IMR-90 (cell line): ENCODE measurements around the gene PYGL. TPM values are rescaled to one million over a fixed set of nuclear protein-coding genes. Genes with fewer than 3 reads are reported as not detected.
A peak's percentile ranks its signal among the peaks of the same experiment; 100 is the strongest.

ENCODE experiments used
- ATAC-seq: fragments of 200-7000 bp; cut with Tn5 transposase; 2 replicates; pipeline ENCODE4 v1.9.1; 2020; ENCODE audit warnings: low read depth, mild to moderate bottlenecking, moderate library complexity
- BruUV-seq: library from RNA; stranded (reverse); fragments of 400-500 nt; replicated peaks from 2 replicates; lab custom pipeline; 2021; lab: Mats Ljungman, UMichigan
- CTCF ChIA-PET: fragments of 300-600 bp; formaldehyde crosslinking; extraction: SDS; loops from one replicate; lab custom pipeline; 2021; ENCODE audit warnings: antibody characterized with exemption; lab: Yijun Ruan, JAX
- POLR2A ChIA-PET: fragments of 300-600 bp; sonication (Branson Sonifier 250); formaldehyde crosslinking; loops from one replicate; lab custom pipeline; 2022; ENCODE audit warnings: antibody characterized with exemption; ENCODE audit not compliant: unreplicated experiment; lab: Charles Lee
- DNase-seq: peaks from one replicate; pipeline ENCODE4 v3.0.0; 2013
- H2AFZ ChIP-seq: replicated peaks from 2 replicates; pipeline ENCODE3; 2013; ENCODE audit warnings: low read length, mild to moderate bottlenecking; ENCODE audit not compliant: poor library complexity
- H2AK5ac ChIP-seq: 2 replicates; pipeline ENCODE4 v1.6.1; 2013; ENCODE audit warnings: low read depth, low read length, inconsistent platforms
- H2AK9ac ChIP-seq: replicated peaks from 2 replicates; pipeline ENCODE3; 2013; ENCODE audit warnings: mild to moderate bottlenecking, low read depth, low read length, moderate library complexity; ENCODE audit not compliant: poor library complexity
- H2BK120ac ChIP-seq: 2 replicates; pipeline ENCODE4 v1.6.1; 2013; ENCODE audit warnings: low read depth, low read length, inconsistent platforms
- H2BK15ac ChIP-seq: 3 replicates; pipeline ENCODE4 v1.6.1; 2013; ENCODE audit warnings: low read depth, low read length, inconsistent platforms
- H2BK20ac ChIP-seq: 2 replicates; pipeline ENCODE4 v1.6.1; 2013; ENCODE audit warnings: low read depth, mild to moderate bottlenecking, inconsistent platforms, low read length, moderate library complexity
- H2BK5ac ChIP-seq: 2 replicates; pipeline ENCODE4 v1.6.1; 2013; ENCODE audit warnings: mild to moderate bottlenecking, low read depth, low read length, inconsistent platforms; ENCODE audit not compliant: poor library complexity, severe bottlenecking
- H3K14ac ChIP-seq: replicated peaks from 2 replicates; pipeline ENCODE4 v1.6.1; 2013; ENCODE audit warnings: low read depth, low read length, inconsistent platforms
- H3K18ac ChIP-seq: 2 replicates; pipeline ENCODE4 v1.6.1; 2013; ENCODE audit warnings: low read depth, low read length, control low read depth
- H3K23ac ChIP-seq: 2 replicates; pipeline ENCODE4 v1.6.1; 2013; ENCODE audit warnings: low read depth, low read length, inconsistent platforms
- H3K27ac ChIP-seq: 2 replicates; pipeline ENCODE4 v1.5.1; 2013; ENCODE audit warnings: mild to moderate bottlenecking, control low read depth, low read length; ENCODE audit not compliant: insufficient read depth
- H3K27me3 ChIP-seq: 2 replicates; pipeline ENCODE4 v1.6.1; 2013; ENCODE audit warnings: low read length; ENCODE audit not compliant: control insufficient read depth, insufficient read depth
- H3K36me3 ChIP-seq: 2 replicates; pipeline ENCODE4 v1.6.1; 2013; ENCODE audit warnings: low read length, mixed read lengths; ENCODE audit not compliant: control insufficient read depth, insufficient read depth
- H3K4ac ChIP-seq: 2 replicates; pipeline ENCODE4 v1.6.1; 2013; ENCODE audit warnings: low read depth, low read length, inconsistent platforms
- H3K4me1 ChIP-seq: 2 replicates; pipeline ENCODE4 v1.6.1; 2013; ENCODE audit warnings: low read length, mixed read lengths; ENCODE audit not compliant: control insufficient read depth, insufficient read depth
- H3K4me2 ChIP-seq: 2 replicates; pipeline ENCODE4 v1.6.1; 2013; ENCODE audit warnings: low read depth, mild to moderate bottlenecking, control low read depth, low read length, moderate library complexity
- H3K4me3 ChIP-seq: 2 replicates; pipeline ENCODE4 v1.5.1; 2013; ENCODE audit warnings: low read depth, mild to moderate bottlenecking, control low read depth, low read length, moderate library complexity; ENCODE audit not compliant: insufficient read depth
- H3K56ac ChIP-seq: 2 replicates; pipeline ENCODE4 v1.6.1; 2013; ENCODE audit warnings: low read length, inconsistent platforms; ENCODE audit not compliant: insufficient read depth; ENCODE audit errors: extremely low read depth
- H3K79me1 ChIP-seq, 2 experiments: 2 replicates each; pipeline ENCODE4 v1.6.1; 2013; ENCODE audit warnings: low read length in 2 of 2, inconsistent platforms in 1 of 2, low read depth in 1 of 2
- H3K9ac ChIP-seq: 2 replicates; pipeline ENCODE4 v1.6.1; 2013; ENCODE audit warnings: low read depth, low read length, control low read depth
- H3K9me1 ChIP-seq: 2 replicates; pipeline ENCODE4 v1.6.1; 2013; ENCODE audit warnings: low read length, inconsistent platforms; ENCODE audit not compliant: insufficient read depth
- H3K9me3 ChIP-seq: 2 replicates; pipeline ENCODE4 v1.6.1; 2013; ENCODE audit warnings: low read length; ENCODE audit not compliant: control insufficient read depth, insufficient read depth
- H4K20me1 ChIP-seq: 2 replicates; pipeline ENCODE4 v1.6.1; 2013; ENCODE audit warnings: low read length, inconsistent platforms; ENCODE audit not compliant: insufficient read depth
- H4K5ac ChIP-seq: 2 replicates; pipeline ENCODE4 v1.6.1; 2013; ENCODE audit warnings: mild to moderate bottlenecking, low read depth, low read length, control low read depth
- H4K8ac ChIP-seq, 2 experiments: 2 replicates each; pipeline ENCODE4 v1.6.1; 2013; ENCODE audit warnings: low read depth in 2 of 2, low read length in 2 of 2, control low read depth in 1 of 2, inconsistent platforms in 1 of 2
- H4K91ac ChIP-seq: 2 replicates; pipeline ENCODE4 v1.6.1; 2013; ENCODE audit warnings: low read depth, low read length, inconsistent platforms; ENCODE audit not compliant: insufficient read depth
- BHLHE40 ChIP-seq: fragments of 150-350 bp; IDR thresholded peaks from 2 replicates; pipeline ENCODE4 v1.6.1; 2016; ENCODE audit warnings: mild to moderate bottlenecking, low read depth, low read length
- CEBPB ChIP-seq: IDR thresholded peaks from 2 replicates; pipeline ENCODE4 v1.6.1; 2012; ENCODE audit warnings: low read depth, low read length, improper control_type of control experiment
- MAFK ChIP-seq: IDR thresholded peaks from 2 replicates; pipeline ENCODE4 v1.6.1; 2012; ENCODE audit warnings: low read depth, low read length, improper control_type of control experiment
- MAZ ChIP-seq: IDR thresholded peaks from 2 replicates; pipeline ENCODE4 v1.6.1; 2012; ENCODE audit warnings: low read depth, mild to moderate bottlenecking, low read length, improper control_type of control experiment, moderate library complexity, borderline replicate concordance
- NFE2L2 ChIP-seq: fragments of 150-350 bp; IDR thresholded peaks from 2 replicates; pipeline ENCODE4 v1.6.1; 2016; ENCODE audit warnings: low read depth, mild to moderate bottlenecking, low read length
- POLR2A ChIP-seq: IDR thresholded peaks from 2 replicates; pipeline ENCODE4 v1.6.1; 2012; ENCODE audit warnings: mild to moderate bottlenecking, low read depth, low read length
- RCOR1 ChIP-seq: IDR thresholded peaks from 2 replicates; pipeline ENCODE4 v1.6.1; 2012; ENCODE audit warnings: mild to moderate bottlenecking, low read length, improper control_type of control experiment; ENCODE audit not compliant: insufficient replicate concordance
- RFX5 ChIP-seq: IDR thresholded peaks from 2 replicates; pipeline ENCODE4 v1.8.0; 2012; ENCODE audit warnings: low read depth, mild to moderate bottlenecking, low read length, moderate library complexity
- SMC3 ChIP-seq: fragments of 150-350 bp; IDR thresholded peaks from 2 replicates; pipeline ENCODE4 v1.6.1; 2016; ENCODE audit warnings: low read depth, mild to moderate bottlenecking, antibody characterized with exemption, low read length, moderate library complexity
- USF2 ChIP-seq: fragments of 150-350 bp; IDR thresholded peaks from 2 replicates; pipeline ENCODE4 v1.6.1; 2017; ENCODE audit warnings: mild to moderate bottlenecking, antibody characterized with exemption, low read length, low read depth
- WGBS, 2 experiments: methylation state at CpG; one replicate each; pipeline versions ENCODE4 v1.1.5 to v1.1.7; 2013; ENCODE audit warnings: missing lambda C conversion rate in 2 of 2; ENCODE audit not compliant: insufficient read length in 1 of 2; ENCODE audit errors: extremely low coverage in 2 of 2; 5-methylcytosine and 5-hydroxymethylcytosine counted together
- dilution Hi-C: fragments of 300-500 bp; cut with HindIII; formaldehyde crosslinking; loops from one replicate; pipeline ENCODE4 v1.14.3; 2018; ENCODE audit warnings: low sequenced_read_pairs; ENCODE audit not compliant: unreplicated experiment
- in situ Hi-C: fragments of 300-500 bp; cut with MboI; formaldehyde crosslinking; loops from 3 replicates; pipeline ENCODE4 v1.14.3; 2019; ENCODE audit warnings: low sequenced_read_pairs, inconsistent platforms, mixed read lengths
- intact Hi-C: fragments of 100-400 bp; cut with micrococcal nuclease; formaldehyde crosslinking; loops from 2 replicates; pipeline ENCODE4 v1.10.0; 2022
- polyA plus RNA-seq, 3 experiments: library from polyadenylated mRNA; depleted of rRNA; stranded (reverse); fragments of >200 nt; gene quantifications; 2 replicates each; pipeline ENCODE4 v1.2.3, GENCODE V29; 2012; ENCODE audit warnings: low replicate concordance in 1 of 3
- total RNA-seq: library from RNA; depleted of rRNA; stranded (reverse); fragments of >200 nt; gene quantifications from 2 replicates; pipeline ENCODE4 v1.2.3, GENCODE V29; 2012

Gene PYGL
- total and polyA plus RNA-seq, 2 of the 4 experiments (the other 2 are of a cell fraction): 52.3 to 70.4 TPM

- Histone ChIP-seq H3K9ac (no peak overlapping the region), H2AK9ac (no peak overlapping the region), H2BK120ac (peak overlapping the region; percentile 49), H4K8ac (peak overlapping the region; percentile 20 to 43; a peak in 1 of 4 replicates), H3K36me3 (no peaks in the 10 kb centered on the region), H4K20me1 (peaks cover 5% of the 10 kb centered on the region; the same call in 1 of the 2 replicates), H4K91ac (peak overlapping the region; percentile 35), H3K4me2 (peak overlapping the region; percentile 80), H3K27ac (peak overlapping the region; percentile 80; the same call in 1 of the 2 replicates), H3K79me1 (no peaks in the 10 kb centered on the region), H3K9me1 (peaks cover 13% of the 10 kb centered on the region), H4K5ac (peak overlapping the region; percentile 72; the same call in 1 of the 2 replicates), H3K4me3 (no peak overlapping the region), H3K18ac (peak overlapping the region; percentile 76), H3K14ac (peak overlapping the region; percentile 16; the same call in 1 of the 2 replicates), H3K56ac (no peak overlapping the region), H2AFZ (no peak overlapping the region), H3K9me3 (no peaks in the 10 kb centered on the region), H3K27me3 (peaks cover 1% of the 10 kb centered on the region; the same call in 1 of the 2 replicates), H2BK20ac (peak overlapping the region; percentile 81), H2BK5ac (peak overlapping the region; percentile 92), H3K23ac (0 out of 2 replicates have a peak overlapping the region, but pooled peaks have one; percentile 3), H3K4ac (peak overlapping the region; percentile 74), H3K4me1 (peaks cover 25% of the 10 kb centered on the region), H2AK5ac (peak overlapping the region; percentile 37; the same call in 1 of the 2 replicates), H2BK15ac (peak overlapping the region; percentile 45; the same call in 2 of the 3 replicates)
- WGBS, 2 experiments: 10% methylated on average over 2 of the region's 5 CpGs; no CpG with 5 or more reads in 1 of the 2 experiments
- no peak for TF ChIP-seq NFE2L2
- no peak for TF ChIP-seq MAZ
- no peak for TF ChIP-seq SMC3
- no peak for TF ChIP-seq USF2
- no peak; the same call in 1 of the 2 replicates for TF ChIP-seq BHLHE40
- no peak for TF ChIP-seq MAFK
- no peak for TF ChIP-seq RCOR1
- no peak for TF ChIP-seq POLR2A
- no peak for TF ChIP-seq RFX5
- no peak for TF ChIP-seq CEBPB
- ATAC-seq: peak; percentile 66
- CTCF ChIA-PET: no interaction called here
- POLR2A ChIA-PET: no interaction called here
- intact Hi-C loops (no loop called here), dilution Hi-C loops (no loop called here), in situ Hi-C loops (no loop called here)
- BruUV-seq: no TSS peak
- peak; percentile 99 for DNase-seq
These were observed 20.6 kb upstream of the PYGL start for GRCh38 chr14:50964683-50965390.
